IMR-90 (cell line): ENCODE measurements around the gene ELMO1. TPM values are rescaled to one million over a fixed set of nuclear protein-coding genes. Genes with fewer than 3 reads are reported as not detected.

Experiments used
- ATAC-seq: fragments of 200-7000 bp; cut with Tn5 transposase; 2 replicates; pipeline ENCODE4 v1.9.1; 2020; ENCODE audit warnings: low read depth, mild to moderate bottlenecking, moderate library complexity
- BruUV-seq: library from RNA; stranded (reverse); fragments of 400-500 nt; replicated peaks from 2 replicates; lab custom pipeline; 2021; lab: Mats Ljungman, UMichigan
- CTCF ChIA-PET: fragments of 300-600 bp; formaldehyde crosslinking; extraction: SDS; loops from one replicate; lab custom pipeline; 2021; ENCODE audit warnings: antibody characterized with exemption; lab: Yijun Ruan, JAX
- POLR2A ChIA-PET: fragments of 300-600 bp; sonication (Branson Sonifier 250); formaldehyde crosslinking; loops from one replicate; lab custom pipeline; 2022; ENCODE audit warnings: antibody characterized with exemption; ENCODE audit not compliant: unreplicated experiment; lab: Charles Lee
- DNase-seq: peaks from one replicate; pipeline ENCODE4 v3.0.0; 2013
- H2AFZ ChIP-seq: replicated peaks from 2 replicates; pipeline ENCODE3; 2013; ENCODE audit warnings: low read length, mild to moderate bottlenecking; ENCODE audit not compliant: poor library complexity
- H2AK5ac ChIP-seq: 2 replicates; pipeline ENCODE4 v1.6.1; 2013; ENCODE audit warnings: low read depth, low read length, inconsistent platforms
- H2AK9ac ChIP-seq: replicated peaks from 2 replicates; pipeline ENCODE3; 2013; ENCODE audit warnings: mild to moderate bottlenecking, low read depth, low read length, moderate library complexity; ENCODE audit not compliant: poor library complexity
- H2BK120ac ChIP-seq: 2 replicates; pipeline ENCODE4 v1.6.1; 2013; ENCODE audit warnings: low read depth, low read length, inconsistent platforms
- H2BK15ac ChIP-seq: 3 replicates; pipeline ENCODE4 v1.6.1; 2013; ENCODE audit warnings: low read depth, low read length, inconsistent platforms
- H2BK20ac ChIP-seq: 2 replicates; pipeline ENCODE4 v1.6.1; 2013; ENCODE audit warnings: low read depth, mild to moderate bottlenecking, inconsistent platforms, low read length, moderate library complexity
- H2BK5ac ChIP-seq: 2 replicates; pipeline ENCODE4 v1.6.1; 2013; ENCODE audit warnings: mild to moderate bottlenecking, low read depth, low read length, inconsistent platforms; ENCODE audit not compliant: poor library complexity, severe bottlenecking
- H3K14ac ChIP-seq: replicated peaks from 2 replicates; pipeline ENCODE4 v1.6.1; 2013; ENCODE audit warnings: low read depth, low read length, inconsistent platforms
- H3K18ac ChIP-seq: 2 replicates; pipeline ENCODE4 v1.6.1; 2013; ENCODE audit warnings: low read depth, low read length, control low read depth
- H3K23ac ChIP-seq: 2 replicates; pipeline ENCODE4 v1.6.1; 2013; ENCODE audit warnings: low read depth, low read length, inconsistent platforms
- H3K27ac ChIP-seq: 2 replicates; pipeline ENCODE4 v1.5.1; 2013; ENCODE audit warnings: mild to moderate bottlenecking, control low read depth, low read length; ENCODE audit not compliant: insufficient read depth
- H3K27me3 ChIP-seq: 2 replicates; pipeline ENCODE4 v1.6.1; 2013; ENCODE audit warnings: low read length; ENCODE audit not compliant: control insufficient read depth, insufficient read depth
- H3K36me3 ChIP-seq: 2 replicates; pipeline ENCODE4 v1.6.1; 2013; ENCODE audit warnings: low read length, mixed read lengths; ENCODE audit not compliant: control insufficient read depth, insufficient read depth
- H3K4ac ChIP-seq: 2 replicates; pipeline ENCODE4 v1.6.1; 2013; ENCODE audit warnings: low read depth, low read length, inconsistent platforms
- H3K4me1 ChIP-seq: 2 replicates; pipeline ENCODE4 v1.6.1; 2013; ENCODE audit warnings: low read length, mixed read lengths; ENCODE audit not compliant: control insufficient read depth, insufficient read depth
- H3K4me2 ChIP-seq: 2 replicates; pipeline ENCODE4 v1.6.1; 2013; ENCODE audit warnings: low read depth, mild to moderate bottlenecking, control low read depth, low read length, moderate library complexity
- H3K4me3 ChIP-seq: 2 replicates; pipeline ENCODE4 v1.5.1; 2013; ENCODE audit warnings: low read depth, mild to moderate bottlenecking, control low read depth, low read length, moderate library complexity; ENCODE audit not compliant: insufficient read depth
- H3K56ac ChIP-seq: 2 replicates; pipeline ENCODE4 v1.6.1; 2013; ENCODE audit warnings: low read length, inconsistent platforms; ENCODE audit not compliant: insufficient read depth; ENCODE audit errors: extremely low read depth
- H3K79me1 ChIP-seq, 2 experiments: 2 replicates each; pipeline ENCODE4 v1.6.1; 2013; ENCODE audit warnings: low read length in 2 of 2, inconsistent platforms in 1 of 2, low read depth in 1 of 2
- H3K9ac ChIP-seq: 2 replicates; pipeline ENCODE4 v1.6.1; 2013; ENCODE audit warnings: low read depth, low read length, control low read depth
- H3K9me1 ChIP-seq: 2 replicates; pipeline ENCODE4 v1.6.1; 2013; ENCODE audit warnings: low read length, inconsistent platforms; ENCODE audit not compliant: insufficient read depth
- H3K9me3 ChIP-seq: 2 replicates; pipeline ENCODE4 v1.6.1; 2013; ENCODE audit warnings: low read length; ENCODE audit not compliant: control insufficient read depth, insufficient read depth
- H4K20me1 ChIP-seq: 2 replicates; pipeline ENCODE4 v1.6.1; 2013; ENCODE audit warnings: low read length, inconsistent platforms; ENCODE audit not compliant: insufficient read depth
- H4K5ac ChIP-seq: 2 replicates; pipeline ENCODE4 v1.6.1; 2013; ENCODE audit warnings: mild to moderate bottlenecking, low read depth, low read length, control low read depth
- H4K8ac ChIP-seq, 2 experiments: 2 replicates each; pipeline ENCODE4 v1.6.1; 2013; ENCODE audit warnings: low read depth in 2 of 2, low read length in 2 of 2, control low read depth in 1 of 2, inconsistent platforms in 1 of 2
- H4K91ac ChIP-seq: 2 replicates; pipeline ENCODE4 v1.6.1; 2013; ENCODE audit warnings: low read depth, low read length, inconsistent platforms; ENCODE audit not compliant: insufficient read depth
- BHLHE40 ChIP-seq: fragments of 150-350 bp; IDR thresholded peaks from 2 replicates; pipeline ENCODE4 v1.6.1; 2016; ENCODE audit warnings: mild to moderate bottlenecking, low read depth, low read length
- CEBPB ChIP-seq: IDR thresholded peaks from 2 replicates; pipeline ENCODE4 v1.6.1; 2012; ENCODE audit warnings: low read depth, low read length, improper control_type of control experiment
- CHD1 ChIP-seq: IDR thresholded peaks from 2 replicates; pipeline ENCODE4 v1.6.1; 2012; ENCODE audit warnings: low read depth, low read length, improper control_type of control experiment
- FOS ChIP-seq: fragments of 150-350 bp; IDR thresholded peaks from 2 replicates; pipeline ENCODE4 v1.6.1; 2016; ENCODE audit warnings: low read depth, low read length
- MXI1 ChIP-seq: IDR thresholded peaks from 2 replicates; pipeline ENCODE4 v1.6.1; 2012; ENCODE audit warnings: low read depth, mild to moderate bottlenecking, low read length, moderate library complexity, borderline replicate concordance
- NFE2L2 ChIP-seq: fragments of 150-350 bp; IDR thresholded peaks from 2 replicates; pipeline ENCODE4 v1.6.1; 2016; ENCODE audit warnings: low read depth, mild to moderate bottlenecking, low read length
- POLR2A ChIP-seq: IDR thresholded peaks from 2 replicates; pipeline ENCODE4 v1.6.1; 2012; ENCODE audit warnings: mild to moderate bottlenecking, low read depth, low read length
- RAD21 ChIP-seq: IDR thresholded peaks from 2 replicates; pipeline ENCODE4 v1.6.1; 2012; ENCODE audit warnings: low read length, improper control_type of control experiment
- RCOR1 ChIP-seq: IDR thresholded peaks from 2 replicates; pipeline ENCODE4 v1.6.1; 2012; ENCODE audit warnings: mild to moderate bottlenecking, low read length, improper control_type of control experiment; ENCODE audit not compliant: insufficient replicate concordance
- RFX5 ChIP-seq: IDR thresholded peaks from 2 replicates; pipeline ENCODE4 v1.8.0; 2012; ENCODE audit warnings: low read depth, mild to moderate bottlenecking, low read length, moderate library complexity
- SMC3 ChIP-seq: fragments of 150-350 bp; IDR thresholded peaks from 2 replicates; pipeline ENCODE4 v1.6.1; 2016; ENCODE audit warnings: low read depth, mild to moderate bottlenecking, antibody characterized with exemption, low read length, moderate library complexity
- WGBS, 2 experiments: methylation state at CpG; one replicate each; pipeline versions ENCODE4 v1.1.5 to v1.1.7; 2013; ENCODE audit warnings: missing lambda C conversion rate in 2 of 2; ENCODE audit not compliant: insufficient read length in 1 of 2; ENCODE audit errors: extremely low coverage in 2 of 2; 5-methylcytosine and 5-hydroxymethylcytosine counted together
- dilution Hi-C: fragments of 300-500 bp; cut with HindIII; formaldehyde crosslinking; loops from one replicate; pipeline ENCODE4 v1.14.3; 2018; ENCODE audit warnings: low sequenced_read_pairs; ENCODE audit not compliant: unreplicated experiment
- in situ Hi-C: fragments of 300-500 bp; cut with MboI; formaldehyde crosslinking; loops from 3 replicates; pipeline ENCODE4 v1.14.3; 2019; ENCODE audit warnings: low sequenced_read_pairs, inconsistent platforms, mixed read lengths
- intact Hi-C: fragments of 100-400 bp; cut with micrococcal nuclease; formaldehyde crosslinking; loops from 2 replicates; pipeline ENCODE4 v1.10.0; 2022
- polyA plus RNA-seq, 3 experiments: library from polyadenylated mRNA; depleted of rRNA; stranded (reverse); fragments of >200 nt; gene quantifications; 2 replicates each; pipeline ENCODE4 v1.2.3, GENCODE V29; 2012; ENCODE audit warnings: low replicate concordance in 1 of 3
- total RNA-seq: library from RNA; depleted of rRNA; stranded (reverse); fragments of >200 nt; gene quantifications from 2 replicates; pipeline ENCODE4 v1.2.3, GENCODE V29; 2012
- TF ChIP-seq, protein P1 (sequence below): fragments of 150-350 bp; IDR thresholded peaks from 2 replicates; pipeline ENCODE4 v1.6.1; 2017; ENCODE audit warnings: mild to moderate bottlenecking, antibody characterized with exemption, low read length, low read depth
- TF ChIP-seq, protein P2 (sequence below): conservative IDR thresholded peaks from 2 replicates; pipeline ENCODE4 v1.5.1; 2012; ENCODE audit warnings: mild to moderate bottlenecking, low read depth, low read length, improper control_type of control experiment
- TF ChIP-seq, protein P3 (sequence below): fragments of 150-350 bp; IDR thresholded peaks from 2 replicates; pipeline ENCODE4 v1.6.1; 2016; ENCODE audit warnings: low read depth, mild to moderate bottlenecking, low read length, moderate library complexity, borderline replicate concordance

The ELMO1 gene
- total and polyA plus RNA-seq, 2 of the 4 experiments (the other 2 are of a cell fraction), result 0.03 TPM; not detected in 1

DNA sequence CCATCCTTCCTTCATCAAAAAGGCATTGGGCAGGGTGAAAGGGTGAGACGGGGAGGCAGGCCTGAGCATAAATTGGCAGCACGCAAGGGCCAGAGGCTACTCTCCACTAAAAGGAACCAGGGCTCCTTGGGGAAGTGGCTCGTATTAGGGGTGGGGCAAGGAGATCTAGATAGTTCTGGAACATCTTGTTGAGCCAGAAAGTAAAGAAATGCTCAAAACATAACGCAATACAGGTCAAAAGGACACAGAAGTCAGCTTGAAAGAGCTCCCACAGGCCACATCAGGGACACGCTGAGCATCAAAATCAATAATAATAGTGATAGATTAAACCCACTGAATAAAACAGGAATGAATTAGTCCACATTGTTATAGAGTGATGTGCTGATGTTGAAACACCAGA lies 203.1 kb downstream of the ELMO1 start:
- H3K4me2 ChIP-seq, result no peak overlapping the region
- H3K79me1 ChIP-seq, result no peaks in the 10 kb centered on the region
- H3K4ac ChIP-seq, result no peak overlapping the region
- no peak overlapping the region for H4K91ac ChIP-seq
- no peak for DNase-seq
- H3K56ac ChIP-seq, result no peak overlapping the region
- H2BK5ac ChIP-seq, result no peak overlapping the region
- H3K9me1 ChIP-seq, result no peaks in the 10 kb centered on the region
- no CpG with 5 or more reads among the region's 5 CpGs for WGBS, 2 experiments
- H3K36me3 ChIP-seq, result no peaks in the 10 kb centered on the region
- H4K5ac ChIP-seq, result no peak overlapping the region
- ChIA-PET POLR2A (no interaction called here), CTCF (no interaction called here)
- no peaks in the 10 kb centered on the region for H4K20me1 ChIP-seq
- ATAC-seq, result no peak
- H4K8ac ChIP-seq, result no peak overlapping the region
- H2AK9ac ChIP-seq, result no peak overlapping the region
- H2AK5ac ChIP-seq, result no peak overlapping the region
- in situ Hi-C loops, result no loop called here
- TF ChIP-seq BHLHE40 (no peak), FOS (no peak), CHD1 (no peak), CEBPB (no peak), RFX5 (no peak), NFE2L2 (no peak), RCOR1 (no peak), POLR2A (no peak), MXI1 (no peak), SMC3 (no peak), RAD21 (no peak)
- TF ChIP-seq, protein P1, sequence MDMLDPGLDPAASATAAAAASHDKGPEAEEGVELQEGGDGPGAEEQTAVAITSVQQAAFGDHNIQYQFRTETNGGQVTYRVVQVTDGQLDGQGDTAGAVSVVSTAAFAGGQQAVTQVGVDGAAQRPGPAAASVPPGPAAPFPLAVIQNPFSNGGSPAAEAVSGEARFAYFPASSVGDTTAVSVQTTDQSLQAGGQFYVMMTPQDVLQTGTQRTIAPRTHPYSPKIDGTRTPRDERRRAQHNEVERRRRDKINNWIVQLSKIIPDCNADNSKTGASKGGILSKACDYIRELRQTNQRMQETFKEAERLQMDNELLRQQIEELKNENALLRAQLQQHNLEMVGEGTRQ, result no peak
- TF ChIP-seq, protein P2, sequence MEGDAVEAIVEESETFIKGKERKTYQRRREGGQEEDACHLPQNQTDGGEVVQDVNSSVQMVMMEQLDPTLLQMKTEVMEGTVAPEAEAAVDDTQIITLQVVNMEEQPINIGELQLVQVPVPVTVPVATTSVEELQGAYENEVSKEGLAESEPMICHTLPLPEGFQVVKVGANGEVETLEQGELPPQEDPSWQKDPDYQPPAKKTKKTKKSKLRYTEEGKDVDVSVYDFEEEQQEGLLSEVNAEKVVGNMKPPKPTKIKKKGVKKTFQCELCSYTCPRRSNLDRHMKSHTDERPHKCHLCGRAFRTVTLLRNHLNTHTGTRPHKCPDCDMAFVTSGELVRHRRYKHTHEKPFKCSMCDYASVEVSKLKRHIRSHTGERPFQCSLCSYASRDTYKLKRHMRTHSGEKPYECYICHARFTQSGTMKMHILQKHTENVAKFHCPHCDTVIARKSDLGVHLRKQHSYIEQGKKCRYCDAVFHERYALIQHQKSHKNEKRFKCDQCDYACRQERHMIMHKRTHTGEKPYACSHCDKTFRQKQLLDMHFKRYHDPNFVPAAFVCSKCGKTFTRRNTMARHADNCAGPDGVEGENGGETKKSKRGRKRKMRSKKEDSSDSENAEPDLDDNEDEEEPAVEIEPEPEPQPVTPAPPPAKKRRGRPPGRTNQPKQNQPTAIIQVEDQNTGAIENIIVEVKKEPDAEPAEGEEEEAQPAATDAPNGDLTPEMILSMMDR, result no peak
- TF ChIP-seq, protein P3, sequence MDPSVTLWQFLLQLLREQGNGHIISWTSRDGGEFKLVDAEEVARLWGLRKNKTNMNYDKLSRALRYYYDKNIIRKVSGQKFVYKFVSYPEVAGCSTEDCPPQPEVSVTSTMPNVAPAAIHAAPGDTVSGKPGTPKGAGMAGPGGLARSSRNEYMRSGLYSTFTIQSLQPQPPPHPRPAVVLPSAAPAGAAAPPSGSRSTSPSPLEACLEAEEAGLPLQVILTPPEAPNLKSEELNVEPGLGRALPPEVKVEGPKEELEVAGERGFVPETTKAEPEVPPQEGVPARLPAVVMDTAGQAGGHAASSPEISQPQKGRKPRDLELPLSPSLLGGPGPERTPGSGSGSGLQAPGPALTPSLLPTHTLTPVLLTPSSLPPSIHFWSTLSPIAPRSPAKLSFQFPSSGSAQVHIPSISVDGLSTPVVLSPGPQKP, result no peak
- H2BK20ac ChIP-seq, result no peak overlapping the region
- H2BK120ac ChIP-seq, result no peak overlapping the region
- H3K4me1 ChIP-seq, result no peaks in the 10 kb centered on the region
- H3K27ac ChIP-seq, result no peak overlapping the region
- no peak overlapping the region for H3K9ac ChIP-seq
- H3K4me3 ChIP-seq, result no peak overlapping the region
- dilution Hi-C loops, result no loop called here
- H3K9me3 ChIP-seq, result no peaks in the 10 kb centered on the region
- no peak overlapping the region for H2BK15ac ChIP-seq
- no peak overlapping the region for H3K18ac ChIP-seq
- H3K14ac ChIP-seq, result no peak overlapping the region
- no peaks in the 10 kb centered on the region for H3K27me3 ChIP-seq
- no TSS peak for BruUV-seq
- H3K23ac ChIP-seq, result no peak overlapping the region
- intact Hi-C loops, result no loop called here
- H2AFZ ChIP-seq, result no peak overlapping the region
